ENCODE results near the gene ARHGDIA.
"Not testable (repeated sequence)": the region's sequence is repeated elsewhere in the genome, so short reads cannot be mapped to it uniquely, and the experiment has no call there.

The ARHGDIA gene

GRCh38 chr17:81840826-81841778, 30.0 kb downstream of the ARHGDIA start:
- no peak for DNase-seq

GRCh38 chr17:81840059-81840458, 31.1 kb downstream of the ARHGDIA start:
- not testable (repeated sequence) for DNase-seq

GRCh38 chr17:81839301-81839700, 31.8 kb downstream of the ARHGDIA start:
- DNase-seq, result no peak

GRCh38 chr17:81838753-81839255, 32.3 kb downstream of the ARHGDIA start:
- no peak for DNase-seq

GRCh38 chr17:81837641-81838040, 33.5 kb downstream of the ARHGDIA start:
- peak in 1 of 2 donors; percentile 33 for DNase-seq

GRCh38 chr17:81834831-81835267, 36.3 kb downstream of the ARHGDIA start, which contains the start of gene PPP1R27:
Gene PPP1R27 (minus strand): TSS chr17:81835050. CDS start chr17:81834953, 97 bp downstream.
- no peak for DNase-seq

GRCh38 chr17:81833921-81834830, 37.0 kb downstream of the ARHGDIA start:
- no peak for DNase-seq

GRCh38 chr17:81833160-81833920, 37.8 kb downstream of the ARHGDIA start, which contains the start of gene MCRIP1:
Gene MCRIP1 (minus strand): TSS chr17:81833291. CDS start chr17:81824506, 8,785 bp downstream.
- peak; percentile 72 to 81 for DNase-seq

GRCh38 chr17:81832608-81833159, 38.5 kb downstream of the ARHGDIA start:
- DNase-seq, result peak in 1 of 2 donors; percentile 33

GRCh38 chr17:81831957-81832607, 39.1 kb downstream of the ARHGDIA start:
- no peak for DNase-seq

- no peak for DNase-seq
Observed at GRCh38 chr17:81831563-81831956, 39.6 kb downstream of the ARHGDIA start.

- DNase-seq, result no peak
Observed at GRCh38 chr17:81829858-81830257, 41.3 kb downstream of the ARHGDIA start.

- DNase-seq, result no peak
Observed at GRCh38 chr17:81828656-81829055, 42.5 kb downstream of the ARHGDIA start.

GRCh38 chr17:81825841-81826466, 45.2 kb downstream of the ARHGDIA start:
- no peak for DNase-seq

GRCh38 chr17:81824595-81824994, 46.5 kb downstream of the ARHGDIA start:
- DNase-seq, result no peak

GRCh38 chr17:81823820-81824550, 47.2 kb downstream of the ARHGDIA start:
- DNase-seq, result no peak

- DNase-seq, result no peak
Observed at GRCh38 chr17:81822996-81823819, 47.9 kb downstream of the ARHGDIA start.

- no peak for DNase-seq
Observed at GRCh38 chr17:81822312-81822637, 48.9 kb downstream of the ARHGDIA start.
